ENCODE data around the gene ARL15.

GRCh38 chr5:54301220-54301619 lies 9.2 kb downstream of the ARL15 start:
- TF ChIP-seq CTCF (conservative IDR thresholded peaks at IDR 0.05; ENCODE audit: low read length): no peak
- no peak for TF ChIP-seq EZH2phosphoT487 (IDR thresholded peaks at IDR 0.05; ENCODE audit: borderline replicate concordance)

Measured in Loucy (cell line).